A673 (cell line): ENCODE data around the gene BOLA3.

ENCODE experiments used
- EZH2 ChIP-seq: fragments of 200-600 bp; sonication (generic); IDR thresholded peaks from 2 replicates; pipeline ENCODE4 v1.6.1; 2017; ENCODE audit warnings: borderline replicate concordance, low read depth, mild to moderate bottlenecking, mixed read lengths, antibody characterized with exemption, low read length; ENCODE audit not compliant: poor library complexity, severe bottlenecking
- TF ChIP-seq, protein P1 (sequence below): fragments of 300-800, 200-600 bp; sonication (generic); conservative IDR thresholded peaks from 2 replicates; pipeline ENCODE4 v1.5.1; 2017; ENCODE audit warnings: low read depth, mild to moderate bottlenecking, antibody characterized with exemption, low read length, moderate library complexity, mixed read lengths

DNA sequence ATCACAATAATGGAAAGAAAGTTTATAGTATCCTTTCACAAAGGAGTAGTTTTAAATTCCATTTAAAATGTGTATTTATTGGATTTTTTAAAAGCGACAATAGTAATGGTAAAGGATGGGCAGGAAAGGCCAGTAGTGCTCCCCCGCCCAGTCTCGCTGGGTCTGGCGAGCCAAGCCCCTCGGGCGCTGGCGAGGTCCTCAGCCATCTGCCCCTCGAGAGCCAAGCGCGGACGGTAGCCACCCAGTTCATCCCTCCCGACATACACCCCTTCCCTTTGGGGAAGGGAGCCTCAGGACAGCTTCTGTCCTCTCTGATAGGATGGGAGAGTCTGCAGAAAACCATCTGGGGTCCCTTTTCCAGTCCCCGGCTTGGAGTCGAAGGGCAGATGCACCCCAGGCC lies 45.2 kb downstream of the BOLA3 start:
- TF ChIP-seq, protein P1, sequence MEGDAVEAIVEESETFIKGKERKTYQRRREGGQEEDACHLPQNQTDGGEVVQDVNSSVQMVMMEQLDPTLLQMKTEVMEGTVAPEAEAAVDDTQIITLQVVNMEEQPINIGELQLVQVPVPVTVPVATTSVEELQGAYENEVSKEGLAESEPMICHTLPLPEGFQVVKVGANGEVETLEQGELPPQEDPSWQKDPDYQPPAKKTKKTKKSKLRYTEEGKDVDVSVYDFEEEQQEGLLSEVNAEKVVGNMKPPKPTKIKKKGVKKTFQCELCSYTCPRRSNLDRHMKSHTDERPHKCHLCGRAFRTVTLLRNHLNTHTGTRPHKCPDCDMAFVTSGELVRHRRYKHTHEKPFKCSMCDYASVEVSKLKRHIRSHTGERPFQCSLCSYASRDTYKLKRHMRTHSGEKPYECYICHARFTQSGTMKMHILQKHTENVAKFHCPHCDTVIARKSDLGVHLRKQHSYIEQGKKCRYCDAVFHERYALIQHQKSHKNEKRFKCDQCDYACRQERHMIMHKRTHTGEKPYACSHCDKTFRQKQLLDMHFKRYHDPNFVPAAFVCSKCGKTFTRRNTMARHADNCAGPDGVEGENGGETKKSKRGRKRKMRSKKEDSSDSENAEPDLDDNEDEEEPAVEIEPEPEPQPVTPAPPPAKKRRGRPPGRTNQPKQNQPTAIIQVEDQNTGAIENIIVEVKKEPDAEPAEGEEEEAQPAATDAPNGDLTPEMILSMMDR: no peak
- no peak for TF ChIP-seq EZH2
